GM21529 (cell line): Measurements from ENCODE around the gene CKS1B.

ENCODE experiments used
- ATAC-seq: cut with Tn5 transposase; IDR thresholded peaks from one replicate; pipeline ENCODE4 v1.9.1; 2021; ENCODE audit not compliant: unreplicated experiment

The CKS1B gene

DNA sequence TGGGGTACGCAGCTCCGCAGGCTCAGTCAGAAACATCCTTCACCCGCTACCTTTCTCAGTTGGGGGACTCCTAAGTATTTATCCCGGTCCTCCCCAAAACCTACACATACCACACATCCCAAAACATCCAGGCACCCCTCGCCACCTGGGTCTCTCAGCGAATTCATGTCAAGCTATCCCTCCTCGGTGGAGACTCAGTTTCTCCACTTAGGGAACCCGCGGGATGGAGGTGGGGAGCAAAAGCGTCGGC is 26.9 kb downstream of the CKS1B start:
- no peak for ATAC-seq

DNA sequence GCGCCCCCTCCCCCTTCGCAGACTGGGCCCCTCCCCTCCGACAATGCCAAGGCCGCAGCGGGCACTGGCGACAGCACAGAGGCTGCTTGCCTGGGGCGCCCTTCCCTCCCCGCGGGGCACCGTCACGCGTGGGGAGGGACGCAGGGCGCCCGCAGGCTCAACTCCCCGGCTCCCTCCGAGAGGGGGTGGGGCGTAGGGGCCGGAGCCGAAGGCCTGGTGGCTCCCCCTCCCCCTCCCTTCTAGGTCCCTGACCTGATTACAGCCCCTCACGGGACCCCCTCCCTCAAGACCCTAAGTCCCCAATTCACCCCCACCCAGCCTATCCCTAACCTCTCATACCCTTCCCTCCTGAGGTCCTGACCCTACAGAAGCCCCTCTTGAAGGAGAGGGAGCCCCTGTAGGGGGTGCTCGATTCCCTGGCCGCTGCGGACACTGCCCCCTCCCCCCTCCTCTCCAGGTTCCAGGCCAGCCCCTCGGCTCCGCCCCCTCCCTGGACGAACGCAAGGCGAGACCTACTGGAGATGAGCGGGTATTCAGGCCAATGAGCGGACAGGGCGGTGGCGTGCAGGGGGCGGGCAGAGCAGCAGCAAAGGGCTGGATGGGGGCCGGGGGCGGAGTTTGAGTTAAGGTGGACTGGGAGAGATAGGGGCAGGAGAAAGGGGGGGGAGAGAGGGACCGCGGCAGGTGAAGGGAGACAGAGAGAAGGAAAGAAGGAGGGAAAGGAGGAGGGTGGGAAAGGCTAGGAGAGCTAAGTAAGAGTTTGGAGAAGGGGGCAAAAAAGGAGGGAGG is 27.4 kb downstream of the CKS1B start:
- peak; percentile 48 for ATAC-seq

DNA sequence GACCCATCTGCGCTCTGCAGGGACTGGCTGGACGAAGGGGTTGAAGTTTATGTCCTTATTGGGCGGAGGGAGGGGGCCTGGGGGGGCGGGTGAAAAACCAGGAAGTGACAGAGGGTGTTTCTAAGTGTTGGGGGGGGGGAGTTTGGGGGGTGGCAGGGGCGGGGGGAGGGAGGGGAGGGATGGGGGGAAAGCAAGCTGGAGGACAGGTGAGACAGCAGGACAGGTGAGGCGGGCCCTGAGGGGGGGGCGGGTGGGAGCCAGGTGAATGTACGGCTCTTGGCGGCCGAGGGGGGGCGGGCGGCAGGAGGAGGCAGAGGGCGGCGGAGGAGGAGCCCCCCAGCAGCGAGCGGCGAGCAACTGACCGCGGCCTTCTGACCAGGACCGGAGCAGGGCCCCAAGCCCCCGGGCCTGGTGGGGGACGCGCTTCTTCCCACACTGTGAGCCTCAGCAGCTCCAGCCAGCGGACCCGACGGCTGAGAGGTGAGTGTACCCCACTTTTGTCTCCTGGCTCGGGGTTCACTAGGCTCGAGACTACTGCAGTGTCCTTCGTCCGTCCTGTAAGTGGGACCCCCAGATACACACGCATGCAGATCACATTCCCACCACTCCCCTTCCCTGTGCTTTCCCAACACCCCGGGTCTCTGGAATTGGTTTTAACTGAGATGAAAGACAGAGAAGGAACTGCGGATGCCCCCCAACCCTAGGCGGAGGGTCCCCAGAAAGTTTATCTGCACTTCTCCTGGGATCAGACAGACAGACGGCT is 28.2 kb downstream of the CKS1B start, which contains the start of gene ZBTB7B:
Gene ZBTB7B, plus strand, starts transcription at position 339 of the 763 bp plus-strand sequence. CDS start 11,859 bp downstream, outside the sequence.
- no peak for ATAC-seq

DNA sequence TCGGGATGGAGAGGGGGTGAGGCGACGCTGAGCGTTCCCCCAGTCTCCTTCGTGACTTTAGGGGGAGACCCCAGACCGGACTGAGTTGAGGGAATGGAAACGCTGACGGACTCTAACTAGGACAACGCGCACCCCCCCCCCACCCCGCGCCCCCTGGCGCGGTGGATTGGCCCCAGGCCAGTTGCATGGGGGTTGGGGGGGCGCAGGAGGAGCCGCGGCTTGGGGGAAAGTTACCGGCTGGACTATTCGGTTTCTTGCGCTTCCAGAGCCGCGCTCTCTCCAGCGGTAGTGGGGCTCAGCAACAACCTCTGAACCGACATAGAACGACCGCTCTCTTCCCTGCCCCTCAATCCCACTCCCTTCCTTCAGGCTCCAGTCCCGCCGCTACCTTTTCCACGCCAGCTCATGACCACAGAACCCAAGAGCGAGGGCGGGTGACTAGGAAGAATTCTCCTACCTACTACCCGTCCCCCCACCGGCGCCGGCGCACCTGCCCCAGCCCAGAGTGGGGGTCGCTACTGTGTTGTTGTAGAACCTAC is 28.8 kb downstream of the CKS1B start:
- no peak for ATAC-seq

DNA sequence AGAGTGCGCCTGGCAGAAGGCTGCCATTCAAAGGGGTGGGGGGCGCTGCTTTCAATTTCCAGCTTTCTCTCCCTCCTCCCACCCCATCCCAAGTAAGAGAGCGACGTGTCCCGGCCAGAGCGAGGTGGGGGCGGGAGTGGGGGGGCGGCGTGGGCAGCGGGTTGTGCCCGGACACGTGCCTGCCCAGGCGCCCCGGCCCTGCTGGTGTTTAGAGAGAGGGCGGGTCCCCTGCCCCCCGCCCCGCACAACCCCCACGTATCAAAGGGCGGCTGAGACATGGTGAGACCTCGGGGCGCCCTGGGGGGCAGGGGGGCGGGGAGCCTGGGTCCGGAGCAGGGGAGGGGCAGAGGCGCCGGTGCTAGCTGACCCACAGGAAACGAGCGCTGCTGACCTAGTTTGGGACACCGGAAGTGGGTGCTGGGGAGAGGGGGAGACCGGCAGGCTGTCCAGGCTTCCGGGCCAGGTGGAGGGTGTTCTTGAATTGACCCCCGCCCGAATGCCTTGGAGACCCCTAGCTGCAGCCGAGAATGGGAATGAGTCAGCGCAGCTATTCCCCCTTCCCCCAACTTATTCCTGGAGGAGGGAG is 29.4 kb downstream of the CKS1B start:
- ATAC-seq = no peak

DNA sequence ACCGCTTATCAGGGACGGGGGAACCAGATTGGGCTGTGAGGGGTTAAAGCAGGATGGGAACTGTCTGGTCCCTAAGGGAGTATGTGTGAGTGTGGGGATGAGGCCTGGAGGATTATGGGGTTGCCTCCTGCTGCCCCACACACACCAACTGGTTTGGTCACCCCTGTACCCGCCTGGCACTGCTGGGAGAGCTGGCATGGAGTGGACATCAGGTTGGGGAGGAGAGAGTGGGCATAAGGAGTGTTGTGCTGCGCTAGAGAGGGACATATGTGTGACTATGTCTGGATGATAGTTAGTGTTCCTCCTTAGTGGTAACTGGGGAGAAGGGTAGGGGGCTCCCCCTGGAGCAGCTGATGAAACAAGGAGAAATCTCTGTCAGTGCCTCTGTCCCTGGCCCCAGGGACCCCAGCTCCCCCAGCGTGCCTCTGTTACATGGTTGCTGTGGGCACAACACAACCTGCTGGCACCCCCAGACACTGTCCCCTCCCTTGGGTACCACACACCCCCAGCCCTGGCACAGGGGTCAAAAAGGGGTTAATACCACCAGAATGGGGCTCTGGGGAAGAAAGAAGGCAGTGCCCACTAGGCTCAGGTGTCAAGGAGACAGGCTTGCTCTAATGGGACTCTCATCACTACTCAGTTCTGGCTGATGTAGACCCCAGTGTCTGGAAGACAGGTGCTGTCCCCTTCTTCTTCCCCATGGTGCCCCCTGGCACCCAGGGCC is 30.0 kb downstream of the CKS1B start:
- no peak for ATAC-seq

DNA sequence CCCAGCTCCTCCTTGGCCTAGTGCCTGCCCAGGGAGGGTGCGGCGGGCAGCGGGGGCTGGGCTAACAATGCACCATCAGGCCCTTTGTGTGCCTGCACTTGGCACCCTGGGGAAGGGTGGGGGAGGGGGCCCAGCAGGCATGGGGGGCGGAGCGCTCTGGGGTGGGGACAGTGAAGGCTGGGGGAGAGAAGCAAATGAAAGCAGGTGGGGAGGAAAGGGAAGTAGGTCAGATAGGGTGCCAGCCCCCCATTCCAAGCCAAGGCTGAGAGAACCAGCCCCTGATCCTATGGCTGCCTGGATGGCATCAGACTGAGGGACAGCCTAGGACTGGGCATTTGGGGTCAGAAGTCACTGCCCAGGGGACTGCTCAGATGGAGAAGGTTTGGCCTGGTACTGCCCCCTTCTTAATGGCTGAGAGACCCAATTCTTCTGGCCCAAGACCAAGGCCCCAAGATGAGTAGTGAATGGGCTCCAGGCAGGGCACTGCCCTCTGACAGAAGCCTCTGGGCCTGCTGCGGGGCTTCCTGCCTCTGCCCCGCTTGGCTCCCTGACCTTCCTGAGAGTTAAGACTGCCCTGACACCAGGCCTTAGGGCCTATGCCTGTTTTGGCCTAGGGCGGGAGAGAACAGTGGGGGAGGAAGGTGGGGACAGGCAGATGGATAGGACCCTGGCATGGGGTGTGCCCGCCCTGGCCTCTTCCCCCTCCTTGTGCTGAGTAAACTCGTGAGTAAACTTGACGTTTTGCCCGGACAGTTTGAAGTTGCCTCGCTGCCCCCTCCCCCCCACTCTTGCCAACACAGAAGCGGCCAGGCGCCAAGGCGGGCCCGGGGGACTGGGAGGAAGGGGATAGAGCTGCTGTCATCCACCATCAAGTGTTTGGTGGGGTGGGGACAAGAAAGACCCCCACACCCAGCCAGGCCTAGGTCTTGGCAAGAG is 30.9 kb downstream of the CKS1B start:
- ATAC-seq = no peak

DNA sequence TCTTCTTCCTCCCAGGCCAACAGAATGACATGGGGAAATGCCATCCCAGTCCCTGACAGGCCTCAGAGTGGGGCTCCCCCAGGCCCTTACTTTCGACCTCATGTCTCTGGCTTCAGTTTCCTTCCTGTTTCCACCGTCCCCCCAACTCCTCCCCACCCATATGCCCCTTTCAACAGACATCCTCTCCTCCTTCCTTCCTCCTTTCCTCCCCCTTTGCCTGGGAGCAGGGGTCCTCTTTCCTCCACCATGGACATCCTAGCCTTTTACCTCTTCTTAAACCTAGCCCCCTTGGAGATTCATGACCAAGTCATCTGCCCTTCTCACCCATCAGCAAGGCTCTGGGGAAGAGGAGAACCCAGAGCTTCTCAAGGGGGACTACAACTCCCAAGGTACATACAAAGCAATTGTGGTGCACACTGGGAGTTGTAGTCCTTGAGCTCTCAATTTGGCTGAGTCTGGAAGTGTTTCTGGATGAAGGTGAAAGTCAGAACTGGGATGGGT is 32.2 kb downstream of the CKS1B start:
- ATAC-seq = no peak

DNA sequence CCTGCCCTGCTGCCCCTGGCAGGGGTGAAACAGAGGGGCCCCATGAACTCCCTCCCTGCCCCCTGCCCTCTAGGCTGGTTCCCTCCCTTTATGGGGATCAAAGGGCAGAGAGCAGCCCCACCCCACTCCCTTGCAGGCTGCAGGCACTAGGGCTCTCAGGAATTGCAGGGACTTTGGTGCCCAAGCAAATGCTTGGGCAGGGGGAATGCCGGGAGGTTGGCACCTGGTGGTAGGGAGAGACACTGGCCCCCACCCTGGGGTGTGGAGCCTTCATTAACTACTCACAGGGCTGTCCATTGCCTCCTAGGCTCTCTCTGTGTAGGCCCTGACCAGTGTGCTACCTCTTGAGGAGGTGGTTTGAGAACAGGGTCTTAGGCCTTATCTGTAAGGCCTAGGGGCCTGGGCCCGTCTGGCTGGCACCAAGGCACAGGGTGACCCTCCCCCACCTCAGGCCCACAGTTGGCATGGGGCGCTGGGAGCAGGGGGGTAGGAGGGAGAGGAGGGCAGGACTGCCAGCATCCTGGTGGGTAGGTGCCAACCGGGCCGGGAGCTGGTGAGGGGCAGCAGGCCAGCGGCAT is 32.9 kb downstream of the CKS1B start:
- no peak for ATAC-seq

DNA sequence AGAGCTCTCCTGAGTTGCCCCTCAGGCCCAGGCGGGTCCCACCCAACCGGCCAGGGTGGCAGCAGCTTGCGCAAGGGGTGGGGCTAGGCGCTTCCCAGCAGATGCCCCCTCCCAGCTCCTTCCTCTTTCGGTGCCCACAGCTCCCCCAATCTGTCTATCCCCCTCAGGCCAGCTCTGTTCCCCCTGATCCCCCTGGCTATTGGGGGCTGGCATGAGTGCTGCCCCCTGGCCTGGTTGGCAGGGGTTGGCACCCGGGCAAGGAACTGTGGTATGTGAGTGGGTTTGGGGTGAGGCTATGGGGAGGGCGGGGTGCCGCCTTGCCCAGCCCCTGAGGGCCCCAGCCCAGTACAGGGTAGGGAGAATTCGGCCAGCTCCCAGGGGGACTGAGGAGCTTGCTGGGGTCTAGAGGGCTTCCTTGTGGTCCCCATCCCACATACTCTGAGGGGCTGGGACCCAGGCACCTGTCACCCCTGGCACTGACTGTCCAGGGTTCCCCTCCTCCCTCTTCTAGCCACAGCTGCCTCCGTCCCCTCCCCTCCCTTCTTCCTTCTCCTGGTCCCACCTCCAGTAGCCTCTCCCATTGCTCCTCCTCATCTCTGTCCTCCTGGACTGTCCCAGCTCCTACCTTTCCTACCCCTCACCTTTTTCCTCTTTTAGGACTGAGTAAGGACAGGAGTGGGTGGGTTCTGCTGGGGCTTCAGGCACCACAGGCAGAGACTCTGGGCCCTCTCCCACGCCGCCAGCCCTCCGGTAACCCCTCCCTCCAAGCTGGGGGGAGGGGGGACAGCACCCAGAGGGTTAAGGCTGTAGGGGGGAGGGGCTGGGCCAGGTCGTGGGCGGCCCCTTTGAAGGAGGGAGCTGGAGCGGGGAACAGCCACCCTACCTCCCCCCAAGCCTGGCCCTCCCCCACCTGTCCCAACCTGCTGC is 33.8 kb downstream of the CKS1B start:
- ATAC-seq = no peak

DNA sequence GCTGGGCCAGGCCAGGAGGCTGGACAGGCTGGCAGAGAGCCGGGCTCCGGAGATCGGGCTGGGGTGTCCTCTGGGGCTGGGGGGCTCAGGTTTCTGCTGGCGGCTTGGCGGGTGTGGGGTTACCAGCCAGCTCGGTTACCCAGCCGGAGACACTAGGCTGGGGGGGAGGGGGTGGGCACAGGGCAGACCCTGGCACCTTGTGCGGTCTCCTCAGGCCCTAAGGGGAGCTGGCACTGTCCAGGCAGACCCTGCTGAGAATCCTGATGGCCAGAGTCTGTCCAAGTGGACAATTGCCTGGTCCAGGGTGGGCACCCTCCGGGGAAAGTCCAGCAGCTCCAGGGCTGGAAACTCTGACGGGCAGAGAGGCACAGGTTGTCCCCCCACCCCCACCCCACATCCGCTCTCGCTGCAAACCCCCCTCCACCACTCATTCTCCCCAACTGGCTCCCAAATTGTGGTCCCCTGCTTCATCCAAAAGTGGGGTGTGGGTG is 34.8 kb downstream of the CKS1B start:
- ATAC-seq = no peak

DNA sequence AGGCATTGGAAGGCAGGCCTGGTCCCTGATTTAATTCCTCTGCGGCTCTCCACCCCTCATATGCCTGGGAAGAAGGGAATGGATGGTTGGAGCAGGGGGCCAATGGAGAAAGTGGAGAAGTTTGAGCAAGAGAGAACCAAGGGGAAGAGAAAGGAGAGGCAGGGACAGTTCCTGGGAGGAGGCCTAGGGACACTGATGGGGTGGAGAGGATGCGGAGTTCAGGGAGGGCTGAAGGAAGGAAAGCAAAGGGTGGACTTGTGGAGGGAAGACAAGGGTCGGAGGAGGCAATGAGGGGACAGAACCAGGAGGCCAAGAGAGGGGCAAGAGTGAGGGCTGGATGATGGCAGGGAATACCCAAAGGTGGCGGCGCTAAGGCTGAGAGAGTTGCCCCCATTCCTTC is 35.3 kb downstream of the CKS1B start:
- ATAC-seq = no peak

DNA sequence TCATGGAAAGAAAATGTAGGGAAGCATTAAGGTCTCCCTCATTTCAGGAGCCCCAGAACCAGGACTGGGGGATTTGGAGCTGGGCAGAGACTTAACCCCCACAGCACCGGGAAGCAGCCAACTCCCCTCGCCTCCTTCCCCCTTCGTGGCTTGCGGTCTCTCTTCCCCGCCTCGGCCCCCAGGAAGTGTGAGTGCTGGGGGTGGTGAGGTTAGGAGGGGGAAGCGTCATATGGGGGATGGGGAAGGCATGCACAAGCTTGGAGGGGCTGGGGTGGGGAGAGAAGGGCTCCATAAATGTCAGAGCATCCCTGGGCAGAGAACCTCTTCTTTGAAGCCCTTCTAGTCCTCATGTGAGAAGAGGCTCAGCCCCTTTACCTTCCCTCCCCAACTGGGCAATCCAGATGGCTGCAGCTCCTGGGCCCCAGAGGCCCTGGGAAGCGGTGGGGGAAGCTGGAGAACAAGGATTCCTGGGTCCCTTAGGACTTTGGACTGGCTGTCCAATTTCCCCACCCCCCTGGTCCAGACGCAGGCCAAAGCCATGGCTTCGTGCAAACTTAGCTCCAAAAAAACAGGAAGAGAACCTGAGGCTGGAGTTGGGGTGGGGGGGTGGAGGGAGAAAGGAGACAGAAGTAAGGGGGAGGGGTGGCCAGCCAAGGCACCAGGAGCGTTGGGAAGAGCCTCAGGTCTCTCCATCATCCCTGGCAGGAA is 35.9 kb downstream of the CKS1B start:
- ATAC-seq = no peak

DNA sequence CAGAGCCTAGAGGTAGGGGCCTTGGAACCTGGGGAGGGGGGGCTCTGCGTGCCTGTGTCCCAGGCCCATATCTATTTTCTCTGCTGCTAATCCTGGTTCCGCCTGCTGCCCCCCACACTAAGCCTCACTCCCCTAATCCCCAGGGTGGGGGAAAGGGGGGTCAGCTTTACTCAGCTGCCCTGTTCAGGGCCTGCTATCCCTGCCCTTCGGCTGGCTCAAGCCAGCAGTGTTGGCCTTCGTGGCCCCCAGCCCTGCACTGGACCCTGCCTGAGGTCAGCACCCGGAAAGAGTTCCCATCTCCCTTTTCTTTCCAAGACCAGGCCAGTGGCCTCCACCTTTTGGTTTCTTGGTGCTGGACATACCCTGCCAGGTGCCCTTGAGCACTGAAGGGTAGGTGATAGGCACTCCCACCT is 36.5 kb downstream of the CKS1B start:
- no peak for ATAC-seq

DNA sequence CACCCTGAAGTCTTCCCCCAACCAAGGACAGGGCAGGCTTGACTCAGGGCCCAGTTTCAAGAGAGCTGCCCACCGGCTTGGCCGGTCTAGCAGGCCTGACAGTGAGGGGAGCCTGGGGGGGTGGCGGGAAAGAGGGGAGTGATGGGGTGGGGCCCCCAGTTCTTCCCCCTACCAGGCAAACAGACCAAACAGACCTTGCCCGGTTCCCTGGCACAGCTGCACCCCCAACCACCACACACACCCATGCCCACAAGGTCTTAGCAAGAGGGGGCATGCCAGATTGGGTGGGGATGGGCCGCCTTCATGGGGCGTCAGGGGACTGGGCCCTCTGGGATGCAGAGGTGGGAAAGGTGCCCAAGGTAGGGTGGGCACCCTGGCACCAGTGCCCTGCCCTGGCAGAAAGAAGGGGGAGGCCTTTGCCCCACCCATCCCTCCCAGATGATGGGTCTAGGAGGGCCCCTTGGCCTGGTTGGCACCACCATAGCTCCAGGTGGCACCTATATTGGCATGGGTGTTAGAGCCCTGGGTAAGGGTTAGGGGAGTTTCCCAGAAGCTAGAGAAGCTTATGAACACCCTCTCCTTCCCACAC is 37.0 kb downstream of the CKS1B start:
- no peak for ATAC-seq

DNA sequence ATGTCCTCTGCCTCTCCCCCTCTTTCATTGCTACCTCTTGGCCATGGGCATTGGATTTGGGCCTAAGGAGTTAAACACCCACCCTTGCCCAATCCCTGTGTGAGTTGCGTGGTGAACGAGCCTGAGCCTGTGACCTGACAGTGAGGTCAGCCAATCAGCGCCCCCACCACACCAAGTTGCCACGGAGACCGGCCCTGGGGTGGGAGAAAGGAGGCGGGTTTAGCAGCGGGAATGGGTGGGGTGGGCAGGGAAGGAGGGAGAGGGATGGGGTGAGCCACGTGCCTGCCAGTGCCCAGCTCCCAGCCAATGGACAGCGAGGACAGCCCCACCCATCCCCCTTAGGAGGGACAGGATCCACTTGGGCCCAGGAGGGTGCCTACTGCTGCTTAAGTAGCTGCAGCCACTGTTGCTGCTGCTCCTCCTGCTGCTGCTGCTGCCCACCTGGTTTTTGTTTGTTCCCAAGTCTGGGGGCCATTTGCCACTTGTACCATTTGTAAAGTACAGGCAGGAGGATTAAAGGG is 37.6 kb downstream of the CKS1B start:
- ATAC-seq = no peak
